Fibroblast of lung (primary cell): ENCODE data around the gene ARMC6.

ENCODE experiments used
- EZH2 ChIP-seq: IDR thresholded peaks from 2 replicates; pipeline ENCODE4 v1.5.1; 2012; ENCODE audit warnings: low read length, control low read depth, mild to moderate bottlenecking; ENCODE audit errors: missing control alignments
- TF ChIP-seq, protein P1 (sequence below), 2 donors: IDR thresholded peaks in 1 of 2; conservative IDR thresholded peaks in 1 of 2; 1 replicate in 1 of 2; 2 replicates in 1 of 2; pipeline ENCODE4 v1.5.1; 2011 to 2012; ENCODE audit warnings: low read length in 2 of 2, control low read depth in 1 of 2, inconsistent platforms in 1 of 2, low read depth in 1 of 2, mild to moderate bottlenecking in 1 of 2

DNA sequence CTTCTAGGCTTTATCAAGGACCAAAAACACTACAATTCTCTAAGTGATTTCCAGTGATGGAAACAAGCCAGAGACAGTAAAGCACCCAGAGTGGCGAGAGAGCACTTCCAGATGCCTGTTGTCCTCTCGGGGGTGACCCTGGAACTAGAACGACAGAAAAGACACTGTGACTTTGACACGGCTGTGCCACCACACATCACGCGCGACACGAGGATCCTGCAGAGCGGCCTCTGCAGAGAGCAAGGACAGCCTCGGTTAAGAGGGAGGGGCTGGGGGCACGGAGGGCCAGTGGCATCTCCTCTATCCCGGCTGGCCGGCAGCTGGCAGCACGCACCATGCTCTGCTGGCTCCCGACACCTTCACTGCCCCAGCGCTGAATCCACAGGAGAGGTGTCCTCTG is 42.4 kb upstream of the ARMC6 start:
- TF ChIP-seq, protein P1, sequence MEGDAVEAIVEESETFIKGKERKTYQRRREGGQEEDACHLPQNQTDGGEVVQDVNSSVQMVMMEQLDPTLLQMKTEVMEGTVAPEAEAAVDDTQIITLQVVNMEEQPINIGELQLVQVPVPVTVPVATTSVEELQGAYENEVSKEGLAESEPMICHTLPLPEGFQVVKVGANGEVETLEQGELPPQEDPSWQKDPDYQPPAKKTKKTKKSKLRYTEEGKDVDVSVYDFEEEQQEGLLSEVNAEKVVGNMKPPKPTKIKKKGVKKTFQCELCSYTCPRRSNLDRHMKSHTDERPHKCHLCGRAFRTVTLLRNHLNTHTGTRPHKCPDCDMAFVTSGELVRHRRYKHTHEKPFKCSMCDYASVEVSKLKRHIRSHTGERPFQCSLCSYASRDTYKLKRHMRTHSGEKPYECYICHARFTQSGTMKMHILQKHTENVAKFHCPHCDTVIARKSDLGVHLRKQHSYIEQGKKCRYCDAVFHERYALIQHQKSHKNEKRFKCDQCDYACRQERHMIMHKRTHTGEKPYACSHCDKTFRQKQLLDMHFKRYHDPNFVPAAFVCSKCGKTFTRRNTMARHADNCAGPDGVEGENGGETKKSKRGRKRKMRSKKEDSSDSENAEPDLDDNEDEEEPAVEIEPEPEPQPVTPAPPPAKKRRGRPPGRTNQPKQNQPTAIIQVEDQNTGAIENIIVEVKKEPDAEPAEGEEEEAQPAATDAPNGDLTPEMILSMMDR (conservative IDR thresholded peaks at IDR 0.05 in 1 of 2, IDR thresholded peaks at IDR 0.05 in 1 of 2; ENCODE audit: low read depth in 1 of 2, low read length in 2 of 2), result no peak
- TF ChIP-seq EZH2, result no peak
